HG02642 (cell line): ENCODE data around the gene TOGARAM1.

ENCODE experiments used
- ATAC-seq: cut with Tn5 transposase; IDR thresholded peaks from one replicate; pipeline ENCODE4 v1.9.1; 2021; ENCODE audit warnings: mild to moderate bottlenecking; ENCODE audit not compliant: unreplicated experiment, poor library complexity

Gene TOGARAM1

DNA sequence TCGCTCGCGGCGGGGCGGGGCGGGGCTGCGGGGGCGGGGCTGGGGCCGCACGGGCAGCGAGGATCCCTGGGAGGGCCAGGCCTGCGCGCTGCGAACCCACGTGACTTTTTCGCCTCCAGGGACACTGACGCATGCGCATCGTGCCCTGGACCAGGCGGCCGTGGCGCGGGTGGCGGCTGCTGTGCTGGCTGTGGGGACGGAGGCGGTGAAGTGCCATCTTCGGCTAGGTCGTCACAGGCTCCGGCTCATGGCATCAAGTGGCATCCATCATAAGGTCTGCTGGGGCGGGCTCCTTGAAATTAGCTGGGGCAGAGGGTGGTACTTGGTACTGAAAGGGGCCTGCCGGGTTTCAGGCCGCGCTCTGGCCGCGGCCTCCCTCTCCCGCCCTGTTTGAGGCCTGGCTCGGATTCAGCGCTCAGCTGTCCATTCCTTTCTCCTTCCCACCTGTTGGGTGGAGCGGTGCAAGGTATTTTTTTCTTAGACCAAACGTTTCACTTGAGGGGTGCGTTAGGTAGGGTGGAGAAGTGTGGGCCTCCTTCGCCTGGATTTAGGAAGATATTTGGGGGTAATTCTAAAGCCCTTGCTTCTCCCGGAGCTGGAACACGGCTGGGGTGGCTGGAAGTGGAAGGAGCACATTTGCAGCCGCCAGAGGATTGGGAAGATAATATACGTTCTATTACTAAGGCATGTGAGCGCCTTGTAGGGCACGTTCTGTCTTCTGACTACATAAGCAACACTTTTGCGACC is 122.2 kb downstream of the TOGARAM1 start, which contains the start of gene PRPF39:
Gene PRPF39, plus strand, starts transcription at position 141 of the 747 bp plus-strand sequence. CDS start 11,124 bp downstream, outside the sequence.
- ATAC-seq, result peak; percentile 98

DNA sequence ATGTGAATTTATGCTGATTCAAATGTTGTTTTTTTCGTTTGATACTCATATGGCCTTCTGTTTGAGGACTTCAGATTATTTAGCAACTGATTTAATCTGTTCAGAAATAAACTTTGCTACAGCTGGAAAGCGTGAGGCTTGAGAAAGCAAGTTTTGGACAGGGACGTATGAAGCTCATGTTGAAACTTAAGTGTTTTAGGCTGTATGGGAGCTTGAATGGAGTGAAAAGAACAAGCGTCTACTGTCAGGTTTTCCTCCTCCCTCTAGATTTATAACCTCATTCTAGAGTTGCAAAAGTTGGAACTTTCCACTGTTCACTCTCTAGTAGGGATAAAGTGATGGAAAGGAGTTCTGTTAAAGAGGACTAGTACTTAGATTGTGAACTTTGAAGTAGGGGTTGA is 123.0 kb downstream of the TOGARAM1 start:
- ATAC-seq, result no peak

DNA sequence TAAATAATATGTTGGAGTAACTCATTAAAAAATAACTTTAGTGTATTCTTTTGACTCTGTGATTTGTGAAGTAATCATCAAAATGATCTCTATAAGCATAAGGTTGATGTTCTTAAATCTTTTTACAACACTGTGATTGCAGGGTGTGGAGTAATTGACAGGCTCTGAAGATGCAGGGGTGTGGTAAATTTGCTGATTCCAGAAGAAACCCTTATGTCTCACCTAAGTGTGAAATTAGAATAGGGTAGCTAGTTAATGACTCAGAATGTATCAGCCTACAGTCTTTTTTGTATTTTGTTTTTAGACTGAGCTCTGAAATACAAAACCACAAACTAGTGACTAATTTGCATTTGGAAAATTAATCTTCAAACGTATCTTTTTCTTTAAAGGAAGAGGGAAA is 127.8 kb downstream of the TOGARAM1 start:
- ATAC-seq, result peak; percentile 74

- ATAC-seq, result no peak
Measured at GRCh38 chr14:45091710-45092109, 129.7 kb downstream of the TOGARAM1 start.

- no peak for ATAC-seq
Measured at GRCh38 chr14:45094275-45094674, 132.3 kb downstream of the TOGARAM1 start.

DNA sequence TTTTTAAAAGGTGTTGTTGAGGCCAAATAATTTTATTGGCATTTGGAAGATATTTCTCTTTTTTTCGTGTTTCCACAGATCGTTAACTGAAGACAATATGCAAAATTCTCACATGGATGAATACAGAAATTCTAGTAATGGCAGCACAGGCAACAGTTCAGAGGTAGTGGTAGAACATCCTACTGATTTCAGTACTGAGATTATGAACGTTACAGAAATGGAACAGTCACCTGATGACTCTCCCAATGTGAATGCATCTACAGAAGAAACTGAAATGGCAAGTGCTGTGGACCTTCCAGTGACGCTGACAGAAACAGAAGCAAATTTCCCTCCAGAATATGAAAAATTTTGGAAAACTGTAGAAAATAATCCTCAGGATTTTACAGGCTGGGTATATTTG is 133.2 kb downstream of the TOGARAM1 start:
- ATAC-seq, result no peak

- no peak for ATAC-seq
Measured at GRCh38 chr14:45096218-45096617, 134.2 kb downstream of the TOGARAM1 start.

- no peak for ATAC-seq
Measured at GRCh38 chr14:45103806-45104205, 141.8 kb downstream of the TOGARAM1 start.

GRCh38 chr14:45104561-45104960 is 142.6 kb downstream of the TOGARAM1 start:
- no peak for ATAC-seq

- no peak for ATAC-seq
Measured at GRCh38 chr14:45112896-45113781, 151.1 kb downstream of the TOGARAM1 start.

DNA sequence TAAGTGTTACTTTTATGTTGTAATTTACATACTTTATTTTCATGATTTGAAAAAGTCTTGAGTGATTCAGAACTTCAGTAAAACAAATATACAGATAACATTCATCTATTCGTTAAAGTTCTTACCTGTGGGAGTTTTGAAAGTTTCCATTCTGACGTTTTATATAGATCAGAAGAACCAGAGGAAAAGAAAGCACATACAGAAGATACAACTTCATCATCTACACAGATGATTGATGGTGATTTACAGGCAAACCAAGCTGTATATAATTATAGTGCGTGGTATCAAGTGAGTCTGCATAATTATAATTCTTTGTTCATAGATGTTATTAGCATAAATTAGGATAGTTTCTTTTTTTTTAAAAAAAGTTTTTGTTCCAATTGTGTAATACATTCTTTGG is 152.3 kb downstream of the TOGARAM1 start:
- no peak for ATAC-seq

- ATAC-seq, result no peak
Measured at GRCh38 chr14:45118594-45118993, 156.6 kb downstream of the TOGARAM1 start.

- ATAC-seq, result no peak
Measured at GRCh38 chr14:45120096-45120495, 158.1 kb downstream of the TOGARAM1 start.

DNA sequence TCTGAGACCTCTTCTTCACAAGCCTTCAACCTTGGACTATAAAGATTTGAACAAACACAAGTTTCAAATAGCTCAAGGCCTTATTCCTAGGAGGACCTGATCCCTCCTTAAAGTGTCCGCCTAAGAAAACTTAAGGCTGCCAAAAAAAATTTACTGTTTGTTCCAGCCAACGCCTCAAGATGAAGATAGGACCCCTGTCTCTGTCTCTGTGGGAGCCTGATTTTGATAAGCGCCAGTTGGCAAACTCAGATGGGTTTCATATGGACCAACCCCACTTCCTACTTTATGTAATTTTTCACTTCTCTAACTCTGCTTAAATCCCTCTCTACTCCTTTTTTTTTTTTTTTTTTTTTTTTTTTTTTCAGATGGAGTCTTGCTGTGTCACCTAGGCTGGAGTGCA is 161.3 kb downstream of the TOGARAM1 start:
- ATAC-seq, result no peak
